Measurements from ENCODE around the gene PPM1N. TPM values are rescaled to one million over a fixed set of nuclear protein-coding genes. Genes with fewer than 3 reads are reported as not detected.
A peak's percentile ranks its signal among the peaks of the same experiment; 100 is the strongest.

The PPM1N gene
- total RNA-seq, 1 donor, result 1.3 TPM

DNA sequence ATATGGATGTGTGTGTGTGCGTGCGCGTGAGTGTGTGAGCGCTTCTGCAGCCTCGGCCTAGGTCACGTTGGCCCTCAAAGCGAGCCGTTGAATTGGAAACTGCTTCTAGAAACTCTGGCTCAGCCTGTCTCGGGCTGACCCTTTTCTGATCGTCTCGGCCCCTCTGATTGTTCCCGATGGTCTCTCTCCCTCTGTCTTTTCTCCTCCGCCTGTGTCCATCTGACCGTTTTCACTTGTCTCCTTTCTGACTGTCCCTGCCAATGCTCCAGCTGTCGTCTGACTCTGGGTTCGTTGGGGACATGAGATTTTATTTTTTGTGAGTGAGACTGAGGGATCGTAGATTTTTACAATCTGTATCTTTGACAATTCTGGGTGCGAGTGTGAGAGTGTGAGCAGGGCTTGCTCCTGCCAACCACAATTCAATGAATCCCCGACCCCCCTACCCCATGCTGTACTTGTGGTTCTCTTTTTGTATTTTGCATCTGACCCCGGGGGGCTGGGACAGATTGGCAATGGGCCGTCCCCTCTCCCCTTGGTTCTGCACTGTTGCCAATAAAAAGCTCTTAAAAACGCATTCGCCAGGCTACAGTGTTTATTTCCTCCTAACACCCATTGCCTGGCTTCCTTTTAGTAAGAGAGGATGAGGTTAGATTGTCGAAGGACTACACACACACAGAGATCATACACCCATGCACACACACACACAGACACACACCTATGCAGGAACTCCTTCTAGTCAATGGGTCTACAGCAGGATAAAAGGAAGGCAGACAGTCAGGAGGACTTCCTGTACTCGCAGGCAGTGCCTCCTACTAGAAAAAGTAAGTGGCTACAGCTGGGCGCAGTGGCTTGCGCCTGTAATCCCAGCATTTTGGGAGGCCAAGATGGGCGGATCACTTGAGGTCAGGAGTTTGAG is 23.4 kb upstream of the PPM1N start:
- TF ChIP-seq, protein P1, sequence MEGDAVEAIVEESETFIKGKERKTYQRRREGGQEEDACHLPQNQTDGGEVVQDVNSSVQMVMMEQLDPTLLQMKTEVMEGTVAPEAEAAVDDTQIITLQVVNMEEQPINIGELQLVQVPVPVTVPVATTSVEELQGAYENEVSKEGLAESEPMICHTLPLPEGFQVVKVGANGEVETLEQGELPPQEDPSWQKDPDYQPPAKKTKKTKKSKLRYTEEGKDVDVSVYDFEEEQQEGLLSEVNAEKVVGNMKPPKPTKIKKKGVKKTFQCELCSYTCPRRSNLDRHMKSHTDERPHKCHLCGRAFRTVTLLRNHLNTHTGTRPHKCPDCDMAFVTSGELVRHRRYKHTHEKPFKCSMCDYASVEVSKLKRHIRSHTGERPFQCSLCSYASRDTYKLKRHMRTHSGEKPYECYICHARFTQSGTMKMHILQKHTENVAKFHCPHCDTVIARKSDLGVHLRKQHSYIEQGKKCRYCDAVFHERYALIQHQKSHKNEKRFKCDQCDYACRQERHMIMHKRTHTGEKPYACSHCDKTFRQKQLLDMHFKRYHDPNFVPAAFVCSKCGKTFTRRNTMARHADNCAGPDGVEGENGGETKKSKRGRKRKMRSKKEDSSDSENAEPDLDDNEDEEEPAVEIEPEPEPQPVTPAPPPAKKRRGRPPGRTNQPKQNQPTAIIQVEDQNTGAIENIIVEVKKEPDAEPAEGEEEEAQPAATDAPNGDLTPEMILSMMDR (IDR thresholded peaks at IDR 0.05; ENCODE audit: insufficient read depth, low read depth, low read length), result no peak
- DNase-seq (ENCODE audit: low read depth), result no peak
- no peak overlapping the region for H3K4me3 ChIP-seq (ENCODE audit: low read depth, low read length)

- peak; percentile 49 for DNase-seq (ENCODE audit: low read depth)
- H3K4me3 ChIP-seq (ENCODE audit: low read depth, low read length), result no peak overlapping the region
- TF ChIP-seq, protein P1 (IDR thresholded peaks at IDR 0.05; ENCODE audit: insufficient read depth, low read depth, low read length), result no peak
Observed at GRCh38 chr19:45475537-45476291, 22.5 kb upstream of the PPM1N start.

DNA sequence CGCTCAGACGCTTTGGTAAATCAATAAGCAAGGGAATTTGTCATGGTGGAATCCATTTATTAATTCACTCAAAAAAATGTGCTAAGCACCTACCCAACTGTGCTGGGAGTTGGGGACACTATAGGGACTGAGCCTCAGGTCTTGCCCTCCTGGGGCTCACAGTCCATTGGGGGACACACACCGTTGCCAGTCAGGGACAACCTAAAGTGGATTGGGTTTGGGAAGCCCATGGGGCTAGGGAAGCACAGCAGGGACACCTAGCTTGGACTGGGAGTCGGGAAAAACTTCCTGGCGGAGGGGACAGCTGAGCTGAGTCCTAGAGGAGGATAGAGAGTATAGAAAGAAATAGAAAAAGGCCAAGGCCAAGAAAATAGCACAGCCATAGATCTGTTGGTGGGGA is 21.9 kb upstream of the PPM1N start:
- TF ChIP-seq, protein P1 (IDR thresholded peaks at IDR 0.05; ENCODE audit: insufficient read depth, low read depth, low read length), result no peak
- no peak for DNase-seq (ENCODE audit: low read depth)
- H3K4me3 ChIP-seq (ENCODE audit: low read depth, low read length), result no peak overlapping the region

- TF ChIP-seq, protein P1 (IDR thresholded peaks at IDR 0.05; ENCODE audit: insufficient read depth, low read depth, low read length), result no peak
- H3K4me3 ChIP-seq (ENCODE audit: low read depth, low read length), result no peak overlapping the region
- no peak for DNase-seq (ENCODE audit: low read depth)
Observed at GRCh38 chr19:45477186-45477585, 21.1 kb upstream of the PPM1N start.

DNA sequence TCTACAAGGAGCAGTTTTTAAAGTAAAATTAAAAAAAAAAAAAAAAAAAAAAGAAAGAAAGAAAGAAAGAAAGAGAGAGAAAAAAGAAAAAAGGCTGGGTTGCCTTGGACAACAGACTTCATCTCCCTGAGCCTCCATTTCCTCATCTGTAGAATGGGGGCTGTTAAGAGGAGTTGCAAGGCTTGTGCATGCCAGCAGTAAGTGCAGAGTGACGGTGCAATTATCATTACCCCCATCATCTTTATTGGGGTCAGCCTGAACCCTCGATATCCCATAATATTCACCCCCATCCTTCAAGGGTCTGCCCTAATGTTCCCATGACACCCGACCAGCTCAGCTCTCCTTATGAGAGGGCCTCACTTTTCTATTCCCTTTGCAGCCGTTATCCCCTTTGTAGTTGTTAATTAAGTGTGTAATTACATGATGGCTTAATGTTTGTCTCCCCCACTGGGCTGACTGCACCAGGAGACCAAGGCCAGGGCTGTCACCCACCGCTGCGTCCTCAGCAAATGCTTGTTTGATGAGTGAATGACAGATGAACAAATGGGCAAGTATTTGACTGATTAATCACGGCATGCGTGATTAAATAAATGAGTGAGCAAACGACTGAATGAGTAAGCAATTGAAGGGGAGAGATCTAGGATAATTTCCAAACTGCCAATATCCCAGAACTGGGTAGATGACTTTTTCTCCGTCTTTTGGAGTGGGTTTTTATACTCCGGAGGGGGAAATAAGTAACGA is 20.4 kb upstream of the PPM1N start:
- DNase-seq (ENCODE audit: low read depth), result no peak
- H3K4me3 ChIP-seq (ENCODE audit: low read depth, low read length), result peak overlapping the region; percentile 82
- TF ChIP-seq, protein P1 (IDR thresholded peaks at IDR 0.05; ENCODE audit: insufficient read depth, low read depth, low read length), result no peak

DNA sequence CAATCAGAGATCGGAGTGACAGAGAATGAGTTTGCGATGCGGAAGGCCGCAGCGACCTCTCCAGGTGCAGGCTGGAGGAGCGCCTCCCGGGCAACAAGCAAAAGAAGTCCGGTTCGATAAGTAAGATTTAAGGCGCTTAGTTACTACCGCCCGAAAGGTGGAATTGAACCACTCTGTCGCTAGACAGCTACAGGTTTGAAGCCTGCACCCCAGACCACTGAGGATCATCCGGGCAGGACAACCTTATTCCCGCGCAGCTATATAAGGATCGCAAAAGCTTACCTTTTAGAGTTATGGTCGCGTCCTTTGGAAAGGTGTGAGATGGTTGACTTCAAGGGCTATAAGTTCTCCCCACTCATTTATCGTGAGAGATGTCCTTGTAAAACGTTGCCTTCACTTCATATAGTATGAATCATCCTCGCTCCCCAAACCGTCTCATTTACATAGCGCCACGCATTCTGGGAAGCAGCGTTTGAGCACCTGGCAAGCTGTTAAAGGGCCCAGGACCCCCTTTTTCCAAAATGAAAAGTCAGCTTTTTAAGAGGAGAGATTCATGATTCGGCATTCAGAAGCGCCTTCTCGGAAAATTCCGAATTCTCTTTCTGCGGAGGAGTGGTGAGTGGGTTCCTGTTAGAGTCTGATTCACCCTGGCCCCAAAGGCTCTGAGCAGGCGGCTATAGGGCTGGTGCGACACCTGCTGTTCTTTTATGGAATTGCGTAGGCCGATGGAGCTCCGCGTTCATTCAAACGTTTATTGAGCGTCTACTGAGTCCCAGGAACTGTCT is 19.6 kb upstream of the PPM1N start:
- DNase-seq (ENCODE audit: low read depth), result peak; percentile 96
- peak overlapping the region; percentile 82 for H3K4me3 ChIP-seq (ENCODE audit: low read depth, low read length)
- TF ChIP-seq, protein P1 (IDR thresholded peaks at IDR 0.05; ENCODE audit: insufficient read depth, low read depth, low read length), result peak; percentile 96
